Fibroblast of skin of abdomen (primary cell): Measurements from ENCODE around the gene ATP13A5.

ENCODE experiments used
- DNase-seq: peaks from one replicate; pipeline ENCODE4 v3.0.0-alpha.2; 2013

Gene ATP13A5

GRCh38 chr3:193269343-193270028 lies 109.1 kb downstream of the ATP13A5 start:
- no peak for DNase-seq

DNA sequence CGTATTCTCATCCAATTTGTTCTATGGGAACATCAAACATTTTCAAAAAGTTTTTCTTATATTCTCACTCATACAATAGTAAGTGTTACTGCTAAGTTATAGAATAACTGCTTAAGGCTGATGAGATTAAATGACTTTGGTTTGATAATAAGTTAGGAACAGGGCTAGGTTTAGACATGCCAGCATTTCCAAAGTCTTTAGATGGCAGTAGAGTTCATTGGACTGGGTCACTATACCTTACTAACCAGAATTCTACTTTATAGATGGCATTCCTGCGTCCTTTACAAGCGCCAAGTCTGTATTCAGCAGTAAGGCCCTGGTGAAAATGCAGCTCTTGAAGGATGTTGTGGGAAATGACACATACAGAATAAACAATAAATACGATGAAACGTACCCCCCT lies 115.8 kb downstream of the ATP13A5 start:
- DNase-seq = no peak

DNA sequence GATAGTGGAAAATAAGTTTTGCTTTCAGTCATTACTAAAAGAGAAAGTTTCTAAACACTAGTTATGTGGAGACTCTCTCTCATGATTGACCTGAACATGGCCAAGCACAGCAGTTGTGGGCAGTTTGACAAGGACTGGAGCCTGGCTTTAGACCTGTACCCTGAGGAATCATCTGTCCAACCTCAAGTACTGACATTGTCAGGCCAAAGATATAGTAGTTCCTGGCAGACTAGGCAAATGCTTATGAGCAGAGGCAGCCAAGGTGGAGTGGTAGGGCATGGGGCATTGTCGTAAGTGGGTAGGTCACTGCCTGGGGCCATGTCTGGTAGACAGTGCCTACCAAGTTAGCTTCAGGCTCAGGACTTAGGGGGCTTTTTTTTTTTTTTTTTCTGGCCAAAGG lies 116.6 kb downstream of the ATP13A5 start:
- no peak for DNase-seq

DNA sequence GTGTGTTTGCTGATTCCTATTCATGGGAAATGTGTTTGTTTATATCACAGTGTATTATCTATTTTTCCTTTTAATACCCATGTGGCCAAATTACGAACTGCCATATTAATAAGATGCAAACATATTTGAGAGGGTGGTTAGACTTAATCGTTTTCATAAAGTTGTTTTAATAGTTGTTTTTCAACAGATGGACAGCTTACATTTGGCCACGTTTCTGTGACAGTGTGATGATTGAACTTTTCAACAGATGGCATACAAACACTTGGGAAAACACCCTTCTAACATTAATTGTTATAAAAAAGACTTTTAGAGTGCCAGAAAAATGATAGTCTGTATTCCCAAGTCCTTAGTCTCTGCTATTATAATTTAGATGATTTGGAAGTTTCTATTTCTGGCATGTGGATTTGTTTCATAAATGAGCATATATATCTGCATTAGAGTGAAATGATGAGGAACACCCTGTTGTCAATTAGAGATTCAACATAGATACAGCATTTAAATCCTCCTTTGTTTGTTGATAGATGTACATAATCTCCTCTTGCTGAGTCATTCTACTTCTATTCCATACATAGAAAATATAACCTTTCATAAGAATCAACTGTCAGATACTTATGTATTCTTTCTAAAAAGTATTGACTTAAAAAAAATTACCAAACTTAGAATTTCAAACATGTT lies 124.4 kb downstream of the ATP13A5 start:
- no peak for DNase-seq

DNA sequence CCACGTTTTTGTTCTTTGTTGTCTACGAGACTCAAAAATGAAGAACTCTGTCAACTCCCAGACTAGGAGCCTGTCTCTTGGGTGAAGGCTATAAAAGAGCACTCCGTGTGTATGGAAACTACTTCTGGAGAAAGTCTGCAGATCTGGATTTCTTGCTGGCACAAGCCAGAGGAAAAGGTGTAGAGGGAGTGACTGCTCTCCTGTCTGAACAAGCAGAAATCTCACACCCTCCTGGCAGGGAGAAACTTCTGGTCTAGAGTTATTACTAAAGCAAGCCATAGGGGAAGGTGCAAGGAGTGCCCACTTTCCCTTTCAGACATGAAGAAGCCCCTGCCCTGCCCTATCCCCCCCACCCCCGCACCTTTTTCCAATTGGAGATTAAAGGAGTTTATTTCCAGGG lies 128.1 kb downstream of the ATP13A5 start:
- DNase-seq = no peak

DNA sequence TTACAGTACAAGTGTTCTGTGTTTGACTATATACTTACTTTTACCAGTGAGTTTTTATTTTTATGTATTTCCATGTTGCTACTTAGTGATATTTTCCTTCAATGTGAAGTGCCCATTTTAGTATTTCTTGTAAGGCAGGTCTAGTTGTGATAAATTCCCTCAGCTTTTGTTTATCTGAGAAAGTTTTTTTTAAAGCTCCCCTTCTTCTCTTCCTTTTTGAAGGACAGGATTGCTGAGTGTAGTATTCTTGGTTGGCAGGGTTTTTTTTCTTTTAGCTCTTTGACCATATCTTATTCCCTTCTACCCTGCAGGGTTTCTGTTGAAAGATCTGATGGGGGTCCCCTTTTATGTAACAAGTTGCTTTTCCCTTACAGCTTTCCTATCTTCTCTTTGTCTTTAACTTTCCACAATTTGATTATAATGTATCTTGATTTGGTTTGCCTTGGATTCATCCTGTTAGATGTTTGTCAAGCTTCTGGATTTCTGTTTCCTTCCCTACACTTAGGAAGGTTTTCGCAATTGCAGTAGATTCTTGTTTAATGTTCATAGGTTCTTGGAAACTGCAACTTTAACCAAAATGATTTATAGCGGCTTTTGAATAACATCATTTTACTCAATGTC lies 129.6 kb downstream of the ATP13A5 start:
- DNase-seq = no peak

DNA sequence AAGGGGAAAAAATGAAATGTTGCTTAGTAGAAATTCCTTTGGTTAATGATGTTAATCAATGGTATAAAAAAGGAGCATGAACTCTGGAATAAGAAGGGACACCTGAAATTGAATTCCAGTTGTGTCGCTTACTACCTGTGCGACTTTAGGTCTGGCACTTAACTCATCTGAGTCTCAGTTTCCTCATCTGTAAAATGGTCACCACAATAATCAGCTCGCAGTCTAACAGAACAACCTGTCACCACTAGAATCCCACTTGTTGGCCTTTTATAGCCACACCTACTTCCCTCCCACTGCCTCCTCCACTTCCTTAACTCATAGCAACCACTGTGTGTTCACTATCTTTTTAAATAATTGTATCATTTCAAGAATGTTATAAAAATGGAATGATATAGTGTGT lies 135.0 kb downstream of the ATP13A5 start:
- no peak for DNase-seq

GRCh38 chr3:193241716-193242115 lies 136.8 kb downstream of the ATP13A5 start:
- peak; percentile 12 for DNase-seq

DNA sequence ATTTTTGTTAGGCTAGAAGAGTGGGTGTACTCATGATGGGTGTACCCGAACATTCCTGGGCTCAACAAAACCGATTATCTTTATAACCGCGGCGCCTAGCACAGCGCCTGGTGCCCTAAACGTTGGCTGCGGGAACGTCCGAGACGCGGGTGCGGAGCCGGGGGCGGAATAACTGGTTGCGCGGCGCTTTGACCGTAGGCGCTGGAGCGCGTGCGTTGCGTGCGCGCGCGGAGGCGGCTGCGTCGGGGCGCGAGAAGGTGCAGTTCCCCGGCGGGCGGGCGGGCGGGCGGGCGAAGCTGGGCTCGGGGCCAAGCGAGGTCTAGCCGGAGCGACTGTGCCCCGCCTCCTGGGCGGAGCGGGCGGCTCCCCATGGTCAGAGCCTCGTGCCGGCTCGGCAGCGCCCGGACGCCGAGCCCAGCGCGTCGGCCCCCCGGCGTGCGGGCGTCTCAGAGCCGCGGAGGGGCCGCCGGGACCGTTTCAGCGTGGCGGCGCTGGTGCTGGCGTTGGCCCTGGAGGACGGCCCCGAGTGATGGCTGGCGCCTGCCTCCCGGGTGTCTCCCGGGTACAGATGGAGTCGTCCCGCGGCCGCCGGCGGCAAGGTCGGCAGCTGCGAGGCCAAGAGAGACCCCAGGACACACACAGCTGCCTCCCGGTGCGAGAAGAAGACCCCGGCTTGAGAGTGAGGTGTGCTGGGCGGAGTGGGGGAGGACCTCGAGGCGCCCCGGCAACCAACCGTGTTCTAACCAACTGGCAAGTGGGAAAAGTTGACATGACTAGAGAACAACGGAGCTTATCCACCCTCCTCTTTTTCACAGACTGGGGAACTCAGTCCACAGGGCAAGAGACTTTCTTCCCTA lies 137.5 kb downstream of the ATP13A5 start, which contains the start of gene PLAAT1:
Gene PLAAT1, plus strand, starts transcription at position 373 of the 857 bp plus-strand sequence. CDS start 14,429 bp downstream, outside the sequence.
- DNase-seq = peak; percentile 76

DNA sequence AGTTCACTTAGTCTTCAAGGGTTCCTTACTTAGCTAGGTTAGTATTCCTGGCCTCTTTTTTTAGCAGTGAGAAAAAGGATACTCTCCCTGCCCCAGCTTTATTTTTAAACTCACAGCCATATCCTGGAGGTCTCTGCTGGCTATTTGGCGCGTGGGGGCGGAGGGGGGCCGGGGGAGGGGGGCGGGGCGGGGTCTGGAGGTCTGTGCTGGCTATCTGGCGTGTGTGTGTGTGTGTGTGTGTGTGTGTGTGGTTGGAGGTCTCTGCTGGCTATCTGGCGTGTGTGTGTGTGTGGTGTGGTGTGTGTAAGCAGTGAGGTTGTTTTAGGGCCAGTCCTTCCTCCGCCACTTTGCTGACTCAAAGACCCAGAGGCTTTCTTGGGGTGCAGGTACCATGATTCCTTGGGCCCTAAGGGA lies 138.1 kb downstream of the ATP13A5 start:
- DNase-seq = no peak

DNA sequence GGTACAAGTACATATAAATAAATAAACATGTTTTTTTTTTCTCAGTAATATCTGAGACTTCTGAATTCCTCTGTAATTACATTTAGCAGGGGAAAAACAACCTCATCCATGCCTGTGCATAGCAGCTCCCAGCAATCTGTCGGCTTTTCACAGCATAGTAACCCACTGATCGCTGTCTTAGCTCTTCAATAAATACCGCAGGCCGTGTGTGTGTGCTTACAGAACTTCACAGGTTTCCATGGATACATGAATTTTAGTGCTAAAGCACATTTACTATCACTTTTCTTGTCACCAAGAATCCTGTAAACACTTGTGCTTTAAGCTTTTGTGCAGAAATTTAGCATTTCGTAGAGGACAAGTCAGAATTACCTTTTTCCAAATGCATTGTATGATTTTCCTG lies 141.5 kb downstream of the ATP13A5 start:
- DNase-seq = no peak

- DNase-seq = no peak
Observed at GRCh38 chr3:193236599-193236998, 142.0 kb downstream of the ATP13A5 start.

- DNase-seq = no peak
Observed at GRCh38 chr3:193231201-193231600, 147.4 kb downstream of the ATP13A5 start.

DNA sequence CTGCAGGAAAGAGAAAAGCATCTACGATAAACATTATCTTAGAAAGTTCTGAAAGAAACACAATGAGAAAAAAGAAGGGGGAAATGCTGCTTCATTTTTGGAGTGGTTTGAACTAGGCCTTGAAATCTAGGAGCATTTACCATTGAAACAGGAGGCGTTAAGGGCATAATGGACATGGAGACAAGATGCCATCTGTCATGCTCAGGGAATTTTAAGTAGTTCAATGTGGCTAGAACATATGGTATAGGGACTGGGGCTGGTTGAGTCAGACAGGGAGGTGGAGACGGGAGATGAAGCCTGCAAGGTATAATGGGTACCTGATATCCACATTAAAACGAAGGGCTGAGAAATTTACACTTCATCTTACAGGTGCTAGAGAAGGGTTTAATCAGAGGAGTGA lies 147.9 kb downstream of the ATP13A5 start:
- DNase-seq = no peak

DNA sequence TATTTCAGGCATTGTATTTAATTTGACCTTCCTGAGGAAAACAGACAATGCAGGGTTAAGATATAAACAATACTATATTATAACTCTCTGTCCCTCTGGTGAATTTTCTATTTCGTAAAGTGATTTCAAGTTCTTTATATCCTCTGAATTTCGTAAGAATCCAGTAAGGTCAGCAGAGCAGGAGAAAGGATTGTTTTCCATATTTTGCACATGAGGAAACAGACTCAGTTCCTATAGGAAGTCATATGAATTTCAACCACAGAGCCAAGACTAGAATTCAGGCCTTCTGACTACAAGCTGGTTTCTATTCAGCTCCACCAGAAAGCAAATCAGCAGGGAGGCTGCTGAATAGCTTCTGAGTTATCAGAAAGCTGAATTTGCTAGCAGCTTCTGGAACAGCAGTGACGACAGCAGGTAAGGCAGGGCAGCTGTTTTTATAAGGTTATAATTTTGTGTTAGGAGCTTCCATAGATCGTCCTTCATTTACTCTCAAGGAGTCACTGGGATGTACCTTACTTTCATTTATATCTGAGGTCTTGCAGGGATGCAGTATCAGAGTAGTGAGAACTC lies 148.6 kb downstream of the ATP13A5 start:
- DNase-seq = no peak

GRCh38 chr3:193228206-193228605 lies 150.3 kb downstream of the ATP13A5 start:
- DNase-seq = no peak

DNA sequence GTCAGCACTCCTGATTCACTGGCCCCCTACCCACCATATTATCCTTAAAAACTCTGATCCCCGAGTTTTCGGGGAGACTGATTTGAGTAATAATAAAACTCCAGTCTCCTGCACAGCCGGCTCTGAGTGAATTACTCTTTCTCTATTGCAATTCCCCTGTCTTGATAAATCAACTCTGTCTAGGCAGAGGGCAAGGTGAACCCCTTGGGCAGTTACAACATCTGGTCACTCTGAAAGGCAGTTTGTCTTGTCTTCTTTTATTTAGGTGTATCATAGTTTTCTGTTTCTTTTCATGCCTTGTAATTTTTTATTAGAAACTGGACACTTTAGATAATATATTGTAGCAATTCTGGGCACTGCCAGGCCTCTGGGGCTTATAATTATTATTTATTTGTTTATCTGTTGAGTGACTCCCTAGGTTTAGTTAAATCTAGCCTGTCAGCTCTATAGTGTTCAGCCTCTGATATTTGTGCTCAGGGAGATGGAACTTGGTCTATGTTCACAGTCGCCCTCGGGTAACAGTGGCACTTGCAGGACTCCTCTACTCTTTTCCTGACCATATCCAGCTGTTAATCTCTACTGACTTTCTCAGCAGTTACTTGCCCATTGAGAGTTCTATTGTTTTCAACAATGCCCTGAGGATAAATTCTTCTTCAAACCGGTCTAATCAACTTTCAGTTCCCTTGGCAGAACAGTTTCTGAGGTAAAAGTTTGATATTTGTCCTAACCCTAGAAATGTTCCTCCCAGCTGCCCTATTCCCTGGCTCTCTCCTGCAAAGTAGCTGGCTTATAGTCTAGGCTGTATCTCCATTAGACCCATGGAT lies 153.0 kb downstream of the ATP13A5 start:
- DNase-seq = no peak
